ENCODE results near the gene COA5.

DNA sequence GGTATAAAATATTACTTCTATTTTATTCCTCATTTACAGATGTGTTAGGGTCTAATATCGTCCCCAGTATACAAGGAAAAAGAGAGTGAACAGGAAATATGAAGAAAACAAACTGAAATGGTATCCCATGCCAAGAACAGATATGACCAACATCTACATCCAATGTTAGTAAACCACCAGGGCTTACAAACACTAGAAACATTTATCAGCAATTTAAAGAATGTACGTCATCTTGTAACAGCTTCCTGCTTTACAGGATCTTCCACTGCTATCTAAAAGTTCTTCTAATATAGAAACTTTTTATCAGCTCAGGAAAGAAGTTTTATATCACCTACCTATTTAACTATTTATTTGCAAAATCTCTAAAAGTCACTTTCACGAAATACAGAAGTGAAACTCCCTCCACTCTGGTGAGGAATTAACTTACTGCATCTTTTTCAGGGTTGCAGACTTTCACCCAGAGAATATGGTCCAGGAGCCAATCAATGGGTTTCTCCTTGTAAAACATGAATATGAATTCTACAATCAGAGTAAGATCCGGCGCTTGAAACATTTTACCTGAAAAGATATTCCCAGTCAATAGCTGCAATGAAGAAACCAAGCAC, 35.3 kb upstream of the COA5 start:
- TF ChIP-seq, protein P1, sequence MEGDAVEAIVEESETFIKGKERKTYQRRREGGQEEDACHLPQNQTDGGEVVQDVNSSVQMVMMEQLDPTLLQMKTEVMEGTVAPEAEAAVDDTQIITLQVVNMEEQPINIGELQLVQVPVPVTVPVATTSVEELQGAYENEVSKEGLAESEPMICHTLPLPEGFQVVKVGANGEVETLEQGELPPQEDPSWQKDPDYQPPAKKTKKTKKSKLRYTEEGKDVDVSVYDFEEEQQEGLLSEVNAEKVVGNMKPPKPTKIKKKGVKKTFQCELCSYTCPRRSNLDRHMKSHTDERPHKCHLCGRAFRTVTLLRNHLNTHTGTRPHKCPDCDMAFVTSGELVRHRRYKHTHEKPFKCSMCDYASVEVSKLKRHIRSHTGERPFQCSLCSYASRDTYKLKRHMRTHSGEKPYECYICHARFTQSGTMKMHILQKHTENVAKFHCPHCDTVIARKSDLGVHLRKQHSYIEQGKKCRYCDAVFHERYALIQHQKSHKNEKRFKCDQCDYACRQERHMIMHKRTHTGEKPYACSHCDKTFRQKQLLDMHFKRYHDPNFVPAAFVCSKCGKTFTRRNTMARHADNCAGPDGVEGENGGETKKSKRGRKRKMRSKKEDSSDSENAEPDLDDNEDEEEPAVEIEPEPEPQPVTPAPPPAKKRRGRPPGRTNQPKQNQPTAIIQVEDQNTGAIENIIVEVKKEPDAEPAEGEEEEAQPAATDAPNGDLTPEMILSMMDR (IDR thresholded peaks at IDR 0.05) = no peak
- TF ChIP-seq ZFX (IDR thresholded peaks at IDR 0.05; ENCODE audit: borderline replicate concordance) = no peak

Data from 22Rv1 (cell line).